K562 (cell line): Measurements from ENCODE around the gene SLC6A6.

Source experiments
- CBX5 ChIP-seq: IDR thresholded peaks from 2 replicates; pipeline ENCODE4 v1.6.1; 2014; ENCODE audit warnings: low read depth, borderline replicate concordance
- CTCF ChIP-seq, 3 experiments: IDR thresholded peaks in 2 of 3; conservative IDR thresholded peaks in 1 of 3; 2 replicates each; pipeline ENCODE4 v1.5.1; 2011 to 2012; ENCODE audit warnings: low read length in 3 of 3, mild to moderate bottlenecking in 3 of 3, control low read depth in 2 of 3, improper control_type of control experiment in 1 of 3, inconsistent platforms in 1 of 3, low read depth in 1 of 3, mixed read lengths in 1 of 3, moderate library complexity in 1 of 3; ENCODE audit not compliant: insufficient read depth in 2 of 3
- ELK1 ChIP-seq: sonication (generic); formaldehyde crosslinking; IDR thresholded peaks from 2 replicates; pipeline ENCODE4 v1.8.1; 2022; ENCODE audit warnings: missing genetic modification reagents
- TAL1 ChIP-seq: fragments of 450-650 bp; IDR thresholded peaks from 2 replicates; pipeline ENCODE4 v1.6.1; 2016; ENCODE audit warnings: mild to moderate bottlenecking
- ZNF124 ChIP-seq: sonication (generic); formaldehyde crosslinking; IDR thresholded peaks from 2 replicates; pipeline ENCODE4 v1.8.1; 2022; ENCODE audit warnings: missing genetic modification reagents

- TF ChIP-seq CTCF (IDR thresholded peaks at IDR 0.05 in 2 of 3, conservative IDR thresholded peaks at IDR 0.05 in 1 of 3; ENCODE audit: insufficient read depth in 2 of 3, low read depth in 1 of 3, low read length in 3 of 3) (no peak), ELK1 (CRISPR knock-in tag) (no peak), ZNF124 (CRISPR knock-in tag) (no peak), TAL1 (no peak), CBX5 (no peak)
Measured at GRCh38 chr3:14357463-14357862, 44.9 kb upstream of the SLC6A6 start.
